GM12878 (cell line): ENCODE results near the gene ITM2C. TPM values are rescaled to one million over a fixed set of nuclear protein-coding genes. Genes with fewer than 3 reads are reported as not detected.

Source experiments
- ATAC-seq: fragments of 200-7000 bp; cut with Tn5 transposase; 3 replicates; pipeline ENCODE4 v1.9.1; 2020; ENCODE audit warnings: mild to moderate bottlenecking, moderate library complexity
- BruUV-seq: library from RNA; stranded (reverse); fragments of 400-500 nt; replicated peaks from 2 replicates; lab custom pipeline; 2021; lab: Mats Ljungman, UMichigan
- CTCF ChIA-PET: fragments of 300-600 bp; sonication (Branson Sonifier 250); formaldehyde crosslinking; extraction: SDS; loops from one replicate; lab custom pipeline; 2021; ENCODE audit warnings: inconsistent platforms; lab: Yijun Ruan, JAX
- POLR2A ChIA-PET: fragments of 350-600 bp; formaldehyde crosslinking; extraction: SDS; loops from one replicate; lab custom pipeline; 2021; ENCODE audit warnings: inconsistent platforms; lab: Charles Lee
- RAD21 ChIA-PET: fragments of 300-600 bp; sonication (Branson Sonifier 250); formaldehyde crosslinking; loops from one replicate; lab custom pipeline; 2023; ENCODE audit warnings: antibody characterized with exemption; ENCODE audit not compliant: unreplicated experiment; lab: Charles Lee
- SMC1A ChIA-PET: fragments of 300-600 bp; sonication (Branson Sonifier 250); formaldehyde crosslinking; loops from one replicate; lab custom pipeline; 2023; ENCODE audit not compliant: unreplicated experiment, uncharacterized antibody; lab: Charles Lee
- DNase-seq: peaks from one replicate; pipeline ENCODE4 v3.0.0-alpha.2; 2011; ENCODE audit warnings: low read depth, low spot score
- FAIRE-seq: peaks from 3 replicates; lab custom pipeline; 2011; peaks lifted over from hg19 to GRCh38; lab: Jason Lieb, UNC
- H2AFZ ChIP-seq: 2 replicates; pipeline ENCODE4 v1.6.0; 2011; ENCODE audit warnings: low read depth, low read length, control low read depth; ENCODE audit not compliant: control insufficient read depth
- H3K27ac ChIP-seq: 2 replicates; pipeline ENCODE4 v1.5.1; 2011; ENCODE audit warnings: control low read depth; ENCODE audit not compliant: control insufficient read depth, insufficient read depth
- H3K27me3 ChIP-seq, 2 experiments: replicated peaks in 1 of 2; 2 replicates each; pipeline versions ENCODE4 v1.6.0 to v1.6.1; 2011; ENCODE audit warnings: low read length in 1 of 2; ENCODE audit not compliant: control insufficient read depth in 2 of 2, insufficient read depth in 2 of 2
- H3K36me3 ChIP-seq, 2 experiments: 2 replicates each; pipeline ENCODE4 v1.5.1; 2011; ENCODE audit warnings: low read length in 1 of 2; ENCODE audit not compliant: control insufficient read depth in 2 of 2, insufficient read depth in 2 of 2
- H3K4me1 ChIP-seq: 2 replicates; pipeline ENCODE4 v1.6.1; 2011; ENCODE audit warnings: mild to moderate bottlenecking, low read length, moderate library complexity, mixed read lengths; ENCODE audit not compliant: control insufficient read depth, insufficient read depth
- H3K4me2 ChIP-seq: 2 replicates; pipeline ENCODE4 v1.6.0; 2011; ENCODE audit warnings: control low read depth; ENCODE audit not compliant: control insufficient read depth, insufficient read depth
- H3K4me3 ChIP-seq: fragments of 200-600 bp; sonication (generic); 2 replicates; pipeline ENCODE4 v1.5.1; 2016
- H3K79me2 ChIP-seq: 2 replicates; pipeline ENCODE4 v1.6.0; 2011; ENCODE audit warnings: low read length; ENCODE audit not compliant: control insufficient read depth, insufficient read depth
- H3K9ac ChIP-seq: 2 replicates; pipeline ENCODE4 v1.8.0; 2011; ENCODE audit warnings: low read length, control low read depth, mixed read lengths; ENCODE audit not compliant: control insufficient read depth, insufficient read depth
- H3K9me3 ChIP-seq: replicated peaks from 3 replicates; pipeline ENCODE4 v1.5.1; 2011; ENCODE audit warnings: mild to moderate bottlenecking, low read length; ENCODE audit not compliant: control insufficient read depth, insufficient read depth
- H4K20me1 ChIP-seq: 2 replicates; pipeline ENCODE4 v1.6.0; 2011; ENCODE audit not compliant: control insufficient read depth, insufficient read depth
- CEBPZ ChIP-seq: fragments of 150-350 bp; IDR thresholded peaks from 2 replicates; pipeline ENCODE4 v1.6.1; 2016; ENCODE audit warnings: low read depth, low read length
- EED ChIP-seq: sonication (generic); IDR thresholded peaks from 2 replicates; pipeline ENCODE4 v1.6.1; 2016; ENCODE audit warnings: antibody characterized with exemption, low read depth
- EZH2 ChIP-seq: IDR thresholded peaks from 2 replicates; pipeline ENCODE4 v1.6.1; 2012; ENCODE audit warnings: low read depth, mild to moderate bottlenecking, control low read depth, inconsistent platforms, low read length, borderline replicate concordance; ENCODE audit not compliant: control insufficient read depth
- FOS ChIP-seq: IDR thresholded peaks from 3 replicates; pipeline ENCODE4 v1.6.1; 2011; ENCODE audit warnings: borderline replicate concordance; ENCODE audit not compliant: insufficient read length; ENCODE audit errors: extremely low read depth
- NBN ChIP-seq: fragments of 450-650 bp; IDR thresholded peaks from 2 replicates; pipeline ENCODE4 v1.6.1; 2016
- SIX5 ChIP-seq: IDR thresholded peaks from 2 replicates; pipeline ENCODE4 v1.6.1; 2011; ENCODE audit warnings: mild to moderate bottlenecking, low read depth, low read length, moderate library complexity; ENCODE audit not compliant: severe bottlenecking
- SMC3 ChIP-seq: IDR thresholded peaks from 2 replicates; pipeline ENCODE4 v1.6.1; 2011; ENCODE audit warnings: low read length, improper control_type of control experiment, borderline replicate concordance
- SUPT20H ChIP-seq: IDR thresholded peaks from 2 replicates; pipeline ENCODE4 v1.6.1; 2011; ENCODE audit warnings: low read depth, mild to moderate bottlenecking, low read length, moderate library complexity, borderline replicate concordance; ENCODE audit not compliant: control insufficient read depth
- TARDBP ChIP-seq: IDR thresholded peaks from 2 replicates; pipeline ENCODE4 v1.6.1; 2016; ENCODE audit warnings: borderline replicate concordance
- ZNF217 ChIP-seq: fragments of 450-650 bp; IDR thresholded peaks from 2 replicates; pipeline ENCODE4 v1.6.1; 2017; ENCODE audit warnings: antibody characterized with exemption, mild to moderate bottlenecking
- WGBS: methylation state at CpG from one replicate; pipeline ENCODE4 v1.1.6; 2016; ENCODE audit warnings: low lambda C conversion rate; ENCODE audit not compliant: insufficient replicate concordance, insufficient coverage; ENCODE audit errors: missing lambda C conversion rate; 5-methylcytosine and 5-hydroxymethylcytosine counted together
- in situ Hi-C: fragments of 300-500 bp; cut with MboI; formaldehyde crosslinking; loops from 9 replicates; pipeline ENCODE4 v1.14.3; 2018; ENCODE audit warnings: mixed read lengths
- intact Hi-C: fragments of 100-400 bp; cut with micrococcal nuclease; formaldehyde crosslinking; loops from one replicate; pipeline ENCODE4 v1.14.2; 2022; ENCODE audit not compliant: unreplicated experiment
- polyA plus RNA-seq, 11 experiments: library from polyadenylated mRNA; depleted of rRNA in 4 of 11; unstranded in 6 of 11; stranded (reverse) in 5 of 11; fragments of >200 nt; fragmentation: Nextera tagmentation in 4 of 11; fragmentation: Illumina TruSeq in 1 of 11; extraction: Ambion mirVana in 4 of 11; extraction: Trizol in 1 of 11; gene quantifications; 1 replicate in 1 of 11; 2 replicates in 10 of 11; pipeline versions ENCODE4 v1.2.1 to v1.2.3, GENCODE V29; 2011 to 2016; ENCODE audit warnings: inconsistent platforms in 2 of 11, missing spikeins in 2 of 11, low read depth in 1 of 11
- total RNA-seq, 4 experiments: library from RNA; depleted of rRNA in 3 of 4; stranded (reverse); fragments of >200 nt in 3 of 4; fragmentation: Illumina TruSeq in 1 of 4; extraction: Trizol in 1 of 4; gene quantifications; 2 replicates each; pipeline versions ENCODE4 v1.2.1 to v1.2.3, GENCODE V29; 2013 to 2021

The ITM2C gene
- total and polyA plus RNA-seq, 10 of the 15 experiments (the other 5 are each of a cell fraction or from before 2014, with no cell fraction given): 5.4 to 195 (median 149) TPM

- RAD21 ChIA-PET: interaction anchor here (1.4 to 8.3 kb wide), 4 partner anchors 22 to 152 kb away, joined by 7 to 99 read pairs (median 32); partner anchors contain the start of gene GPR55
- Histone ChIP-seq H4K20me1 (no peaks in the 10 kb centered on the region), H3K27me3 (no peaks in the 10 kb centered on the region), H3K9ac (no peak overlapping the region), H3K27ac (no peak overlapping the region), H3K4me1 (peaks cover 10% of the 10 kb centered on the region), H3K4me3 (no peak overlapping the region), H3K79me2 (no peaks in the 10 kb centered on the region), H2AFZ (no peak overlapping the region), H3K9me3 (no peaks in the 10 kb centered on the region), H3K4me2 (no peak overlapping the region), H3K36me3 (peaks cover 3 to 4% of the 10 kb centered on the region in 2 experiments; a peak in 2 of 4 replicates)
- DNase-seq: no peak
- intact Hi-C loops: loop anchor here (5.0 kb wide), 1 partner anchor 79 kb away; no protein-coding TSS in a partner anchor
- no TSS peak for BruUV-seq
- TF ChIP-seq NBN (no peak), SUPT20H (no peak), FOS (no peak), EZH2 (no peak), EED (no peak), TARDBP (no peak), CEBPZ (no peak), ZNF217 (no peak), SIX5 (no peak), SMC3 (no peak)
- in situ Hi-C loops: loop anchor here (5.0 kb wide), 2 partner anchors 86 to 151 kb away; no protein-coding TSS in a partner anchor
- 68% methylated on average over 5 of the region's 5 CpGs for WGBS
- ATAC-seq: no peak
- FAIRE-seq: no peak
- SMC1A ChIA-PET: interaction anchor here (0.8 to 10.6 kb wide), 6 partner anchors 12 to 85 kb away, joined by 3 to 122 read pairs (median 12); partner anchors contain the start of gene GPR55
- CTCF ChIA-PET: interaction anchor here (0.7 to 10.1 kb wide), 9 partner anchors 8 to 152 kb away, joined by 3 to 198 read pairs (median 14); partner anchors contain the start of gene GPR55
- POLR2A ChIA-PET: interaction anchor here (1.9 kb wide), 1 partner anchor 27 kb away, joined by 7 read pairs; no protein-coding TSS in a partner anchor
These were observed 36.3 kb downstream of the ITM2C start for GRCh38 chr2:230901006-230901405.
